Measurements from ENCODE around the gene FXYD2.

- TF ChIP-seq CTCF (IDR thresholded peaks at IDR 0.05; ENCODE audit: insufficient read depth, low read depth, low read length), result peak; percentile 88
- TF ChIP-seq EZH2 (IDR thresholded peaks at IDR 0.05; ENCODE audit: insufficient read depth, low read length), result no peak
Measured at GRCh38 chr11:117807482-117808327, 16.8 kb downstream of the FXYD2 start.
